ENCODE data around the gene TMEM61.

- TF ChIP-seq CTCF (IDR thresholded peaks at IDR 0.05) (no peak), POLR2A (IDR thresholded peaks at IDR 0.05) (no peak)
These were observed 59.1 kb downstream of the TMEM61 start, which contains the start of gene PCSK9 for GRCh38 chr1:55039342-55040082.

Data from lower leg skin (tissue), 3 donors.